Bronchial epithelial cell (primary cell): ENCODE data around the gene TELO2. TPM values are rescaled to one million over a fixed set of nuclear protein-coding genes. Genes with fewer than 3 reads are reported as not detected.

Experiments used
- DNase-seq: peaks from one replicate; pipeline ENCODE4 v3.0.0-alpha.2; 2010; ENCODE audit warnings: low read depth
- FAIRE-seq: peaks from 2 replicates; lab custom pipeline; 2011; peaks lifted over from hg19 to GRCh38; lab: Jason Lieb, UNC
- H3K27me3 ChIP-seq: 2 replicates; pipeline ENCODE4 v1.5.1; 2011; ENCODE audit warnings: low read length; ENCODE audit not compliant: control insufficient read depth, insufficient read depth
- H3K36me3 ChIP-seq: 2 replicates; pipeline ENCODE4 v1.5.1; 2011; ENCODE audit warnings: low read length; ENCODE audit not compliant: control insufficient read depth, insufficient read depth
- H3K4me3 ChIP-seq: 2 replicates; pipeline ENCODE4 v1.5.1; 2011; ENCODE audit warnings: mild to moderate bottlenecking, low read depth, low read length, control low read depth
- total RNA-seq: library from RNA; depleted of rRNA; stranded (reverse); fragments of >200 nt; gene quantifications from 2 replicates; pipeline ENCODE4 v1.2.1, GENCODE V29; 2014
- TF ChIP-seq, protein P1 (sequence below): IDR thresholded peaks from 2 replicates; pipeline ENCODE4 v1.5.1; 2011; ENCODE audit warnings: mild to moderate bottlenecking, moderate library complexity, low read length, control low read depth, inconsistent platforms; ENCODE audit not compliant: insufficient read depth, severe bottlenecking

The TELO2 gene
- total RNA-seq, 1 donor from 2014 or later: 8.2 TPM

- DNase-seq (no peak), FAIRE-seq (no peak)
- TF ChIP-seq, protein P1, sequence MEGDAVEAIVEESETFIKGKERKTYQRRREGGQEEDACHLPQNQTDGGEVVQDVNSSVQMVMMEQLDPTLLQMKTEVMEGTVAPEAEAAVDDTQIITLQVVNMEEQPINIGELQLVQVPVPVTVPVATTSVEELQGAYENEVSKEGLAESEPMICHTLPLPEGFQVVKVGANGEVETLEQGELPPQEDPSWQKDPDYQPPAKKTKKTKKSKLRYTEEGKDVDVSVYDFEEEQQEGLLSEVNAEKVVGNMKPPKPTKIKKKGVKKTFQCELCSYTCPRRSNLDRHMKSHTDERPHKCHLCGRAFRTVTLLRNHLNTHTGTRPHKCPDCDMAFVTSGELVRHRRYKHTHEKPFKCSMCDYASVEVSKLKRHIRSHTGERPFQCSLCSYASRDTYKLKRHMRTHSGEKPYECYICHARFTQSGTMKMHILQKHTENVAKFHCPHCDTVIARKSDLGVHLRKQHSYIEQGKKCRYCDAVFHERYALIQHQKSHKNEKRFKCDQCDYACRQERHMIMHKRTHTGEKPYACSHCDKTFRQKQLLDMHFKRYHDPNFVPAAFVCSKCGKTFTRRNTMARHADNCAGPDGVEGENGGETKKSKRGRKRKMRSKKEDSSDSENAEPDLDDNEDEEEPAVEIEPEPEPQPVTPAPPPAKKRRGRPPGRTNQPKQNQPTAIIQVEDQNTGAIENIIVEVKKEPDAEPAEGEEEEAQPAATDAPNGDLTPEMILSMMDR: no peak
- peaks cover 22% of the 10 kb centered on the region for H3K36me3 ChIP-seq
- H3K27me3 ChIP-seq: no peaks in the 10 kb centered on the region
- no peak overlapping the region for H3K4me3 ChIP-seq
Observed at GRCh38 chr16:1500465-1501150, 7.4 kb downstream of the TELO2 start.

GRCh38 chr16:1501630-1502029, 8.5 kb downstream of the TELO2 start:
- H3K4me3 ChIP-seq: no peak overlapping the region
- FAIRE-seq (no peak), DNase-seq (no peak)
- TF ChIP-seq, protein P1: no peak
- H3K27me3 ChIP-seq: no peaks in the 10 kb centered on the region
- peaks cover 19% of the 10 kb centered on the region for H3K36me3 ChIP-seq

DNA sequence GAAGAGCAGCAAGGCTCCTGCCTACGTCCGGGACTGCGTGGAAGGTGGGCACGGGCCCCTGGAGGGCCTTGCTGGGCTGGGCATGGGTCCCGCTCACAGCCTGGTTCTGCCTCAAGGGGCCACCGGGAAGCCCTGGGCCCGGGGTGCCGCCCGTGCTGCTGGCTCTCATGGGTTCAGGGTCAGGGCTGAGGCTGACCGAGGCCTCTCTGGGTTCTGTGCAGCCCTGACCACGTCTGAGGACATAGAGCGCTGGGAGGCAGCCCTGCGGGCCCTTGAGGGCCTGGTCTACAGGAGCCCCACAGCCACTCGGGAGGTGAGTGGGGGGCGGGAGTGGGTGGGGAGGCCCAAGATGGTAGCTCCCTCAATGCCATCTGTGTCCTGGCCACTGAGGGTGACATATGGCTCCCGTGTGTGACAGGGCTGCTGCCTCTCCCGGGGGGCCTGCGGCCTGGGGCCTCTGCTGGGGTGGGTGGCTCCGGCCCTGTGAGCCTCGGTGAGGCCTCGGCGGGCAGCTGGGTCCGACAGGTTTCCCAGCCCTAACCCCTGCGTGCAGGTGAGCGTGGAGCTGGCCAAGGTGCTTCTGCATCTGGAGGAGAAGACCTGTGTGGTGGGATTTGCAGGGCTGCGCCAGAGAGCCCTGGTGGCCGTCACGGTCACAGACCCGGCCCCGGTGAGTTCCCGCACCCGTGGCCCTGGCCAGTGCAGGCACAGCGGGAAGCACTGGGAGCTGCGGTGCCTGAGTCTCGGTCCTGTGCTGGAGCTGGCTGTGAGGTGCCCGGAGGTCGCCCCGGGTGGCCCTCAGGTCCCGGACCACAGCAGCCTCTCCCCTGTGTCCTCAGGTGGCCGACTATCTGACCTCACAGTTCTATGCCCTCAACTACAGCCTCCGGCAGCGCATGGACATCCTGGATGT, 9.2 kb downstream of the TELO2 start:
- DNase-seq (no peak), FAIRE-seq (no peak)
- peaks cover 19% of the 10 kb centered on the region for H3K36me3 ChIP-seq
- H3K27me3 ChIP-seq: no peaks in the 10 kb centered on the region
- H3K4me3 ChIP-seq: no peak overlapping the region
- TF ChIP-seq, protein P1: no peak

DNA sequence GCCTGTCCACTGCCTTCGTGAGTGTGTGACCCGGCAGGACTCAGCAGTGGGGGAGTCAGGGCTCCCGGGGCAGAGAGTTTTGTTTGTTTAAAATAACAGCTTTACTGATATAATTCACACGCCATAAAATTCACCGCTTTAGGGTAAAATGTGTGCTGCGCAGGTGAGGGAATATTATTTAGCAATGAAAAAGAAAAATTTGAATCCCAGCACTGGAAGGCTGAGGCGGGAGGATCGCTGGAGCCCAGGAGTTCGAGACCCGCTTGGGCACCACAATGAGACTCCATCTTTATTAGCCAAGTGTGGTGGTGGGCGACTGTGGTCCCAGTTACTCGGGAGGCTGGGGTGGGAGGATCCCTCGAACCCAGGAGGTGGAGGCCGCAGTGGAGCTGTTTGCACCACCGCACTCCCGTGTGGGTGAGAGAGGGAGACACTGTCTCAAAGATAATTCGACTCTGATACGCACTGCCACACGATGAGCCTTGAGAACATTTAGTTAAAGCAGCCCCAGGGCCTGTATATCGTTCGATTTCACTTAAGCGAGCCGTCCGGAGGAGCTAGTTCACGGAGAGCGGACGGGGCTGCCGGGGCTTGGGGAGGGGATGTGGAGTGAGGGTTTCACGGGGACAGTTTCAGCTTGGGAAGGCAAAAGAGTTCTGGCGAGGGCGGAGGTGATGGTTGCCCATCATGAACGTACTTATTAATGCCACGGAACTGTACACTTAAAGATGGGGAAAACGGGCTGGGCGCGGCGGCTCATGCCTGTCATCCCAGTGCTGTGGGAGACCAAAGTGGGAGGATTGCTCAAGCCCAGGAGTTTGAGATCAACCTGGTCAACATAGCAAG, 10.2 kb downstream of the TELO2 start:
- no peak for DNase-seq
- H3K36me3 ChIP-seq: peaks cover 19% of the 10 kb centered on the region
- H3K4me3 ChIP-seq: no peak overlapping the region
- no peak for FAIRE-seq
- TF ChIP-seq, protein P1: no peak
- no peaks in the 10 kb centered on the region for H3K27me3 ChIP-seq

- TF ChIP-seq, protein P1: no peak
- Histone ChIP-seq H3K36me3 (peaks cover 19% of the 10 kb centered on the region), H3K4me3 (no peak overlapping the region), H3K27me3 (no peaks in the 10 kb centered on the region)
- DNase-seq: no peak
- no peak for FAIRE-seq
Observed at GRCh38 chr16:1505073-1505844, 12.1 kb downstream of the TELO2 start.
